HG02884 (cell line): ENCODE measurements around the gene SCML1.

Experiments used
- ATAC-seq: cut with Tn5 transposase; IDR thresholded peaks from one replicate; pipeline ENCODE4 v1.9.1; 2021; ENCODE audit warnings: mild to moderate bottlenecking, moderate library complexity; ENCODE audit not compliant: unreplicated experiment

SCML1 gene

GRCh38 chrX:17788956-17789562 is 51.8 kb downstream of the SCML1 start:
- no peak for ATAC-seq

- no peak for ATAC-seq
Measured at GRCh38 chrX:17792826-17793225, 55.5 kb downstream of the SCML1 start.

GRCh38 chrX:17798921-17799320 is 61.6 kb downstream of the SCML1 start:
- no peak for ATAC-seq

GRCh38 chrX:17801431-17801830 is 64.1 kb downstream of the SCML1 start:
- no peak for ATAC-seq

- no peak for ATAC-seq
Measured at GRCh38 chrX:17802756-17803155, 65.5 kb downstream of the SCML1 start.

GRCh38 chrX:17803449-17803848 is 66.2 kb downstream of the SCML1 start:
- ATAC-seq, result no peak
